VCaP (cell line): ENCODE measurements around the gene MUC5AC.

Experiments
- H3K27ac ChIP-seq: fragments of 450-650 bp; 2 replicates; pipeline ENCODE4 v1.5.1; 2017
- TF ChIP-seq, protein P1 (sequence below): fragments of 450-650 bp; conservative IDR thresholded peaks from 2 replicates; pipeline ENCODE4 v1.5.1; 2017; ENCODE audit warnings: mild to moderate bottlenecking, moderate library complexity

The MUC5AC gene

DNA sequence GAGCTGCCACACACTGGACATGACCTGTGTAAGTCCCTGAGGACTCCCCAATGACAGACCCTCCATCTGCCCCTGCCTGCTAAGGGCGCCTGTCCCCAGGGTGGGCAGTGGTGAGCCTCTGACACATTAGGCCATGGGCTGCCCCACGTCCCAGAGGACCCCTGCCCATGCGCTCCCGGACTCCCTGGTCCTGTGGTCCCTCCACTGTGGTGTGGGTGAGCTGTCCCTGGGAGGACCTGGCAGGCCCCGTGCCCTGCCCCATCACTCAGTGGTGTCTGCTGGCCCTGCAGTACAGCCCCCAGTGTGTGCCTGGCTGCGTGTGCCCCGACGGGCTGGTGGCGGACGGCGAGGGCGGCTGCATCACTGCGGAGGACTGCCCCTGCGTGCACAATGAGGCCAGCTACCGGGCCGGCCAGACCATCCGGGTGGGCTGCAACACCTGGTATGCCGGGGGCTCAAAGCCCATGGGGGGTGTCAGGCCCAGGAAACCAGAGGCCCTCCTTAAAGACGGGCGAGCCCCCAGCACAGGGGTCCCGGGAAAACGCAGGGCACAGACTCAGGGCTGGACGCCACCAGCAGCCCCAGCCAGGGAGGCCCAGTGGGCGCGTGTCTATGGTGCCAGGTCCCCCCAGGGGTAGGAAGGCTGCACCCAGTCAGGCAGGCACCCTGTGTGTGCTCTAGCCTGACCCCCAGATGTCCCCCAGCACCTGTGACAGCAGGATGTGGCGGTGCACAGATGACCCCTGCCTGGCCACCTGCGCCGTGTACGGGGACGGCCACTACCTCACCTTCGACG lies 18.7 kb downstream of the MUC5AC start:
- TF ChIP-seq, protein P1, sequence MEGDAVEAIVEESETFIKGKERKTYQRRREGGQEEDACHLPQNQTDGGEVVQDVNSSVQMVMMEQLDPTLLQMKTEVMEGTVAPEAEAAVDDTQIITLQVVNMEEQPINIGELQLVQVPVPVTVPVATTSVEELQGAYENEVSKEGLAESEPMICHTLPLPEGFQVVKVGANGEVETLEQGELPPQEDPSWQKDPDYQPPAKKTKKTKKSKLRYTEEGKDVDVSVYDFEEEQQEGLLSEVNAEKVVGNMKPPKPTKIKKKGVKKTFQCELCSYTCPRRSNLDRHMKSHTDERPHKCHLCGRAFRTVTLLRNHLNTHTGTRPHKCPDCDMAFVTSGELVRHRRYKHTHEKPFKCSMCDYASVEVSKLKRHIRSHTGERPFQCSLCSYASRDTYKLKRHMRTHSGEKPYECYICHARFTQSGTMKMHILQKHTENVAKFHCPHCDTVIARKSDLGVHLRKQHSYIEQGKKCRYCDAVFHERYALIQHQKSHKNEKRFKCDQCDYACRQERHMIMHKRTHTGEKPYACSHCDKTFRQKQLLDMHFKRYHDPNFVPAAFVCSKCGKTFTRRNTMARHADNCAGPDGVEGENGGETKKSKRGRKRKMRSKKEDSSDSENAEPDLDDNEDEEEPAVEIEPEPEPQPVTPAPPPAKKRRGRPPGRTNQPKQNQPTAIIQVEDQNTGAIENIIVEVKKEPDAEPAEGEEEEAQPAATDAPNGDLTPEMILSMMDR = no peak
- no peak overlapping the region for H3K27ac ChIP-seq

- TF ChIP-seq, protein P1 = no peak
- no peak overlapping the region for H3K27ac ChIP-seq
Measured at GRCh38 chr11:1177020-1177770, 19.4 kb downstream of the MUC5AC start.

DNA sequence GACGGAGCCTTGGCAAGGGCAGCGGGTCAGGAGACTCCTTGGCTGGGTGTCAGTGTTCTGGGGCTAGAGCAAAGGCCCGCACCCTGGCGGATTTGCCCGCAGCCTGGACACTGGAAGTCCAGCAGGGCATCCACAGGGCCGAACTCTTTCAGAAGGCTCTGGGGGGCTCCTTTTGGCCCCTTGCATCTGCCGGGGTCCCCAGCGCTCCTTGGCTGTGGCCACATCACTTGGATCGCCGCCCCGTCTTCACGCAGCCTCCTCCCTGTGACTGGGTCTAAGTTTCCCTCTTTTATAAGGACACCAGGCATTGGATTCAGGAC lies 20.0 kb downstream of the MUC5AC start:
- TF ChIP-seq, protein P1 = no peak
- H3K27ac ChIP-seq = no peak overlapping the region

DNA sequence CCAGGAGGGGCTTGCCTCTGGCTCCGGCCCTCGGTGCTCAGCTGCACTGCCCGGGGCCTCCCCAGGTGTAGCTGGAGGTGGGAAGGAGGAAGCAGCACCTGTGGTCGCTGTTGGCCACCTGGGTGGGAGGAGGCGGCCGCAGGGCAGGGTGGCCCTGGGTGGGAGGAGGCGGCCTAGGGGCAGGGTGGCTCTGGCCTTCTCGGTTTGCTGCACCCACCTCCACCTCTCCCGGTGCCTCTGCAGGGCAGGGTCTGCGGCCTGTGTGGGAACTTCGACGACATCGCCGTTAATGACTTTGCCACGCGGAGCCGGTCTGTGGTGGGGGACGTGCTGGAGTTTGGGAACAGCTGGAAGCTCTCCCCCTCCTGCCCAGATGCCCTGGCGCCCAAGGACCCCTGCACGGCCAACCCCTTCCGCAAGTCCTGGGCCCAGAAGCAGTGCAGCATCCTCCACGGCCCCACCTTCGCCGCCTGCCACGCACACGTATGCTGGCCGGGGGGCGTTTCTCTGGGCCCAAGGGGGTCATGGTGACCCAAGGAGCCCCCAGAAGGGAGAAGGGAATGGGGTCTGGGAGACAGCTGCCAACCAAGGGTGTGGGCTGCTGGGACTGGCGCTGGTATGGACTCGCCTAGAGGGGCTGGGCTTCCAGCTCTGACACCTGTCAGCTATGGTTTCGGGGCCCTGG lies 20.6 kb downstream of the MUC5AC start:
- no peak overlapping the region for H3K27ac ChIP-seq
- TF ChIP-seq, protein P1 = no peak

GRCh38 chr11:1178906-1179305 lies 21.2 kb downstream of the MUC5AC start:
- H3K27ac ChIP-seq = no peak overlapping the region
- TF ChIP-seq, protein P1 = no peak

GRCh38 chr11:1179641-1180040 lies 21.9 kb downstream of the MUC5AC start:
- TF ChIP-seq, protein P1 = no peak

DNA sequence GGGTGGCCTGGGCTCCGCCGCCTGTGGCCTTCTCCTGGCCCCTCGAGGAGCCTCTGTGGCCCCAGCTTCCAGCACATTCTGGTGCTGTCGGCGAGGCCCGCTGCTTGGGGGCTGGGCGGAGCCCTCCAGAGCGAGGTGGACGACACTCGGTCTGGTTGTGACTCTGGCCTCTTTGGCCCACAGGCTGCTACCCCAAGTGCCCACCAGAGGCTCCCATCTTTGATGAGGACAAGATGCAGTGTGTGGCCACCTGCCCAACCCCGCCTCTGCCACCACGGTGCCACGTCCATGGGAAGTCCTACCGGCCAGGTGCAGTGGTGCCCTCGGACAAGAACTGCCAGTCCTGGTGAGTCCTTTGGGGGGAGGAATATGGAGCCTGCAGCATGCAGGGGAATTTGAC lies 22.4 kb downstream of the MUC5AC start:
- TF ChIP-seq, protein P1 = no peak
- H3K27ac ChIP-seq = no peak overlapping the region

More at GRCh38 chr11:1179641-1180040, 21.9 kb downstream of the MUC5AC start:
- H3K27ac ChIP-seq = no peak overlapping the region
